HEK293 (cell line): ENCODE measurements around the gene MTMR3.

Experiments
- ZBTB20 ChIP-seq: fragments of 450-650 bp; formaldehyde crosslinking; IDR thresholded peaks from 2 replicates; pipeline ENCODE4 v1.5.1; 2016; ENCODE audit warnings: missing biosample characterization, missing genetic modification characterization
- ZFP69B ChIP-seq: fragments of 450-650 bp; formaldehyde crosslinking; IDR thresholded peaks from 2 replicates; pipeline ENCODE4 v1.5.1; 2016; ENCODE audit warnings: missing biosample characterization, missing genetic modification characterization
- ZNF239 ChIP-seq: fragments of 450-650 bp; formaldehyde crosslinking; IDR thresholded peaks from 2 replicates; pipeline ENCODE4 v1.5.1; 2016; ENCODE audit warnings: missing biosample characterization, missing genetic modification characterization
- ZNF510 ChIP-seq: fragments of 450-650 bp; formaldehyde crosslinking; IDR thresholded peaks from 2 replicates; pipeline ENCODE4 v1.5.1; 2018; ENCODE audit warnings: mild to moderate bottlenecking, missing genetic modification characterization, missing biosample characterization; ENCODE audit not compliant: insufficient replicate concordance
- TF ChIP-seq, protein P1 (sequence below): fragments of 450-650 bp; formaldehyde crosslinking; IDR thresholded peaks from 2 replicates; pipeline ENCODE4 v1.5.1; 2016; ENCODE audit warnings: missing biosample characterization, missing genetic modification characterization
- TF ChIP-seq, protein P2 (sequence below): fragments of 450-650 bp; formaldehyde crosslinking; IDR thresholded peaks from 2 replicates; pipeline ENCODE4 v1.5.1; 2016; ENCODE audit warnings: missing biosample characterization, missing genetic modification characterization, borderline replicate concordance

DNA sequence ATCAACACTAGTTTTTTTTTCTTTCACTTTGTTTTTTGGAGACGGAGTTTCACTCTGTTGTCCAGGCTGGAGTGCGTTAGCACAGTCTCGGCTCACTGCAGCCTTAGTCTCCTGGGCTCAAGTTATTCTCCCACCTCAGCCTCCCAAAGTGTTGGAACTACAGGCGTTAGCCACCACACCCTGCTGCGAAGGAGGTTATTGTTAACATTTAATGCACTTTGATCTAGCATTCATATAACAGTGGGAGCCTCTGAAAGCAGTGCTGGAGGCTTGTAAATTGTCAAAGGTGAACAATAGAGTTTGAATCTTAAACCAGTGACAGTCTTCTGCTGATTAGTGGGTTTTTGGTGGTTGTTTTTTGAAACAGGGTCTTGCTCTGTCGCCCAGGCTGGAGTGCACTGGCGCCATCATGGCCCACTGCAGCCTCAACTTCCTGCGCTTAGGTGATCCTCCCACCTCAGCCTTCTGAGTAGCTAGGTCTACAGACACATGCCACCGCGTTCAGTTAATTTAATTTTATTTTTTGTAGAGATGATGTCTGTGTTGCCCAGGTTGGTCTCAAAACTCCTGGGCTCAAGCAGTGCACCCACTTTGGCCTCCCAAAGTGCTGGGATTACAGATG, 100.4 kb downstream of the MTMR3 start:
- TF ChIP-seq ZFP69B (tag by site-specific recombination) = no peak
- TF ChIP-seq ZBTB20 (tag by site-specific recombination) = no peak
- no peak for TF ChIP-seq ZNF510
- no peak for TF ChIP-seq ZNF239 (tag by site-specific recombination)
- TF ChIP-seq, protein P1, sequence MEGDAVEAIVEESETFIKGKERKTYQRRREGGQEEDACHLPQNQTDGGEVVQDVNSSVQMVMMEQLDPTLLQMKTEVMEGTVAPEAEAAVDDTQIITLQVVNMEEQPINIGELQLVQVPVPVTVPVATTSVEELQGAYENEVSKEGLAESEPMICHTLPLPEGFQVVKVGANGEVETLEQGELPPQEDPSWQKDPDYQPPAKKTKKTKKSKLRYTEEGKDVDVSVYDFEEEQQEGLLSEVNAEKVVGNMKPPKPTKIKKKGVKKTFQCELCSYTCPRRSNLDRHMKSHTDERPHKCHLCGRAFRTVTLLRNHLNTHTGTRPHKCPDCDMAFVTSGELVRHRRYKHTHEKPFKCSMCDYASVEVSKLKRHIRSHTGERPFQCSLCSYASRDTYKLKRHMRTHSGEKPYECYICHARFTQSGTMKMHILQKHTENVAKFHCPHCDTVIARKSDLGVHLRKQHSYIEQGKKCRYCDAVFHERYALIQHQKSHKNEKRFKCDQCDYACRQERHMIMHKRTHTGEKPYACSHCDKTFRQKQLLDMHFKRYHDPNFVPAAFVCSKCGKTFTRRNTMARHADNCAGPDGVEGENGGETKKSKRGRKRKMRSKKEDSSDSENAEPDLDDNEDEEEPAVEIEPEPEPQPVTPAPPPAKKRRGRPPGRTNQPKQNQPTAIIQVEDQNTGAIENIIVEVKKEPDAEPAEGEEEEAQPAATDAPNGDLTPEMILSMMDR = no peak
- TF ChIP-seq, protein P2, sequence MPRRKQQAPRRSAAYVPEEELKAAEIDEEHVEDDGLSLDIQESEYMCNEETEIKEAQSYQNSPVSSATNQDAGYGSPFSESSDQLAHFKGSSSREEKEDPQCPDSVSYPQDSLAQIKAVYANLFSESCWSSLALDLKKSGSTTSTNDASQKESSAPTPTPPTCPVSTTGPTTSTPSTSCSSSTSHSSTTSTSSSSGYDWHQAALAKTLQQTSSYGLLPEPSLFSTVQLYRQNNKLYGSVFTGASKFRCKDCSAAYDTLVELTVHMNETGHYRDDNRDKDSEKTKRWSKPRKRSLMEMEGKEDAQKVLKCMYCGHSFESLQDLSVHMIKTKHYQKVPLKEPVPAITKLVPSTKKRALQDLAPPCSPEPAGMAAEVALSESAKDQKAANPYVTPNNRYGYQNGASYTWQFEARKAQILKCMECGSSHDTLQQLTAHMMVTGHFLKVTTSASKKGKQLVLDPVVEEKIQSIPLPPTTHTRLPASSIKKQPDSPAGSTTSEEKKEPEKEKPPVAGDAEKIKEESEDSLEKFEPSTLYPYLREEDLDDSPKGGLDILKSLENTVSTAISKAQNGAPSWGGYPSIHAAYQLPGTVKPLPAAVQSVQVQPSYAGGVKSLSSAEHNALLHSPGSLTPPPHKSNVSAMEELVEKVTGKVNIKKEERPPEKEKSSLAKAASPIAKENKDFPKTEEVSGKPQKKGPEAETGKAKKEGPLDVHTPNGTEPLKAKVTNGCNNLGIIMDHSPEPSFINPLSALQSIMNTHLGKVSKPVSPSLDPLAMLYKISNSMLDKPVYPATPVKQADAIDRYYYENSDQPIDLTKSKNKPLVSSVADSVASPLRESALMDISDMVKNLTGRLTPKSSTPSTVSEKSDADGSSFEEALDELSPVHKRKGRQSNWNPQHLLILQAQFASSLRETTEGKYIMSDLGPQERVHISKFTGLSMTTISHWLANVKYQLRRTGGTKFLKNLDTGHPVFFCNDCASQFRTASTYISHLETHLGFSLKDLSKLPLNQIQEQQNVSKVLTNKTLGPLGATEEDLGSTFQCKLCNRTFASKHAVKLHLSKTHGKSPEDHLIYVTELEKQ = no peak
